Suppressor macrophage treated with lipopolysaccharide for 1 hour (primary cell): ENCODE measurements around the gene PTPRT.

ENCODE experiments used
- DNase-seq, 3 donors: peaks; one replicate each; pipeline ENCODE4 v3.0.0-alpha.2; 2020 to 2022

Gene PTPRT

GRCh38 chr20:42775866-42776265 lies 413.8 kb downstream of the PTPRT start:
- DNase-seq = no peak

- DNase-seq = no peak
These were observed 414.7 kb downstream of the PTPRT start for GRCh38 chr20:42775037-42775436.

GRCh38 chr20:42763015-42763414 lies 426.7 kb downstream of the PTPRT start:
- DNase-seq = no peak

GRCh38 chr20:42756991-42757390 lies 432.7 kb downstream of the PTPRT start:
- no peak for DNase-seq

- DNase-seq = no peak
These were observed 435.0 kb downstream of the PTPRT start for GRCh38 chr20:42754706-42755105.

- DNase-seq = no peak
These were observed 437.1 kb downstream of the PTPRT start for GRCh38 chr20:42752620-42753019.

- DNase-seq = no peak
These were observed 440.1 kb downstream of the PTPRT start for GRCh38 chr20:42749556-42749955.

GRCh38 chr20:42747765-42748411 lies 441.8 kb downstream of the PTPRT start:
- DNase-seq = no peak

GRCh38 chr20:42744756-42745465 lies 444.8 kb downstream of the PTPRT start:
- no peak for DNase-seq

GRCh38 chr20:42742926-42743325 lies 446.8 kb downstream of the PTPRT start:
- no peak for DNase-seq

GRCh38 chr20:42741906-42742305 lies 447.8 kb downstream of the PTPRT start:
- no peak for DNase-seq

GRCh38 chr20:42740226-42740870 lies 449.4 kb downstream of the PTPRT start:
- DNase-seq = no peak

GRCh38 chr20:42739683-42740082 lies 450.0 kb downstream of the PTPRT start:
- DNase-seq = no peak

GRCh38 chr20:42735539-42735938 lies 454.2 kb downstream of the PTPRT start:
- DNase-seq = no peak

- no peak for DNase-seq
These were observed 454.9 kb downstream of the PTPRT start for GRCh38 chr20:42734660-42735368.

GRCh38 chr20:42721923-42722322 lies 467.8 kb downstream of the PTPRT start:
- no peak for DNase-seq

GRCh38 chr20:42714298-42715141 lies 475.2 kb downstream of the PTPRT start:
- no peak for DNase-seq

GRCh38 chr20:42708266-42708665 lies 481.4 kb downstream of the PTPRT start:
- DNase-seq = no peak

- no peak for DNase-seq
These were observed 482.9 kb downstream of the PTPRT start for GRCh38 chr20:42706759-42707158.

GRCh38 chr20:42705550-42705949 lies 484.2 kb downstream of the PTPRT start:
- no peak for DNase-seq

GRCh38 chr20:42703744-42704143 lies 486.0 kb downstream of the PTPRT start:
- no peak for DNase-seq

- no peak for DNase-seq
These were observed 487.8 kb downstream of the PTPRT start for GRCh38 chr20:42701948-42702347.

- no peak for DNase-seq
These were observed 489.3 kb downstream of the PTPRT start for GRCh38 chr20:42700372-42700771.
